Measurements from ENCODE around the gene SLC25A42.
"Not testable (repeated sequence)": the region's sequence is repeated elsewhere in the genome, so short reads cannot be mapped to it uniquely, and the experiment has no call there.

SLC25A42 gene

GRCh38 chr19:19094513-19094912 is 30.7 kb downstream of the SLC25A42 start:
- no peak for TF ChIP-seq CTCF (IDR thresholded peaks at IDR 0.05; ENCODE audit: low read depth, low read length, missing control alignments)
- no peak overlapping the region for H3K4me3 ChIP-seq (replicated peaks; ENCODE audit: low read depth, low read length)
- DNase-seq (ENCODE audit: extremely low read depth, low read depth), result no peak

GRCh38 chr19:19095691-19096090 is 31.9 kb downstream of the SLC25A42 start:
- no peak overlapping the region for H3K4me3 ChIP-seq (replicated peaks; ENCODE audit: low read depth, low read length)
- TF ChIP-seq CTCF (IDR thresholded peaks at IDR 0.05; ENCODE audit: low read depth, low read length, missing control alignments), result no peak
- DNase-seq (ENCODE audit: extremely low read depth, low read depth), result no peak

GRCh38 chr19:19096641-19097627 is 33.1 kb downstream of the SLC25A42 start:
- no peak overlapping the region for H3K4me3 ChIP-seq (replicated peaks; ENCODE audit: low read depth, low read length)
- TF ChIP-seq CTCF (IDR thresholded peaks at IDR 0.05; ENCODE audit: low read depth, low read length, missing control alignments), result no peak
- no peak for DNase-seq (ENCODE audit: extremely low read depth, low read depth)

GRCh38 chr19:19098084-19098702 is 34.4 kb downstream of the SLC25A42 start:
- TF ChIP-seq CTCF (IDR thresholded peaks at IDR 0.05; ENCODE audit: low read depth, low read length, missing control alignments), result no peak
- no peak overlapping the region for H3K4me3 ChIP-seq (replicated peaks; ENCODE audit: low read depth, low read length)
- no peak for DNase-seq (ENCODE audit: extremely low read depth, low read depth)

- no peak for DNase-seq (ENCODE audit: extremely low read depth, low read depth)
- no peak overlapping the region for H3K4me3 ChIP-seq (replicated peaks; ENCODE audit: low read depth, low read length)
- no peak for TF ChIP-seq CTCF (IDR thresholded peaks at IDR 0.05; ENCODE audit: low read depth, low read length, missing control alignments)
These were observed 35.2 kb downstream of the SLC25A42 start for GRCh38 chr19:19098703-19099632.

- no peak overlapping the region for H3K4me3 ChIP-seq (replicated peaks; ENCODE audit: low read depth, low read length)
- TF ChIP-seq CTCF (IDR thresholded peaks at IDR 0.05; ENCODE audit: low read depth, low read length, missing control alignments), result no peak
- DNase-seq (ENCODE audit: extremely low read depth, low read depth), result no peak
These were observed 37.7 kb downstream of the SLC25A42 start for GRCh38 chr19:19101540-19101939.

GRCh38 chr19:19102566-19102965 is 38.8 kb downstream of the SLC25A42 start:
- not testable (repeated sequence) for H3K4me3 ChIP-seq (replicated peaks; ENCODE audit: low read depth, low read length); DNase-seq (ENCODE audit: extremely low read depth, low read depth)
